Endothelial cell of umbilical vein (primary cell): ENCODE data around the gene ARHGAP15. TPM values are rescaled to one million over a fixed set of nuclear protein-coding genes. Genes with fewer than 3 reads are reported as not detected.

ENCODE experiments used
- BruUV-seq: library from RNA; stranded (reverse); fragments of 400-500 nt; replicated peaks from 2 replicates; lab custom pipeline; 2021; lab: Mats Ljungman, UMichigan
- CTCF ChIA-PET: fragments of 300-600, 350-600 bp; sonication (Branson Sonifier 250); formaldehyde crosslinking; loops from one replicate; lab custom pipeline; 2021; ENCODE audit warnings: antibody characterized with exemption, inconsistent platforms; lab: Charles Lee
- POLR2A ChIA-PET: fragments of 300-600, 350-600 bp; sonication (Branson Sonifier 250); formaldehyde crosslinking; loops from one replicate; lab custom pipeline; 2021; ENCODE audit warnings: antibody characterized with exemption, inconsistent platforms; lab: Charles Lee
- DNase-seq: peaks from one replicate; pipeline ENCODE4 v3.0.0-alpha.2; 2011; ENCODE audit warnings: low read depth, low spot score
- FAIRE-seq: peaks from 2 replicates; lab custom pipeline; 2011; peaks lifted over from hg19 to GRCh38; lab: Jason Lieb, UNC
- H2AFZ ChIP-seq: 2 replicates; pipeline ENCODE4 v1.6.0; 2012; ENCODE audit warnings: low read depth, low read length, control low read depth, inconsistent platforms
- H3K27ac ChIP-seq: 2 replicates; pipeline ENCODE4 v1.5.1; 2011; ENCODE audit warnings: low read depth, mild to moderate bottlenecking, control low read depth, low read length, moderate library complexity; ENCODE audit not compliant: insufficient read depth
- H3K27me3 ChIP-seq, 2 experiments: 2 replicates each; pipeline versions ENCODE4 v1.6.0 to v1.6.1; 2011; ENCODE audit warnings: low read length in 2 of 2, mixed read lengths in 1 of 2; ENCODE audit not compliant: control insufficient read depth in 2 of 2, insufficient read depth in 2 of 2
- H3K36me3 ChIP-seq, 2 experiments: 2 replicates in 1 of 2; 3 replicates in 1 of 2; pipeline ENCODE4 v1.5.1; 2011; ENCODE audit warnings: low read length in 2 of 2, mild to moderate bottlenecking in 1 of 2, moderate library complexity in 1 of 2; ENCODE audit not compliant: control insufficient read depth in 2 of 2, insufficient read depth in 2 of 2; ENCODE audit errors: extremely low read depth in 1 of 2
- H3K4me1 ChIP-seq: 3 replicates; pipeline ENCODE4 v1.5.1; 2011; ENCODE audit warnings: mild to moderate bottlenecking, low read length; ENCODE audit not compliant: control insufficient read depth, insufficient read depth; ENCODE audit errors: extremely low read depth
- H3K4me2 ChIP-seq: 2 replicates; pipeline ENCODE4 v1.6.1; 2011; ENCODE audit warnings: low read length, control low read depth, mixed read lengths; ENCODE audit not compliant: insufficient read depth
- H3K4me3 ChIP-seq, 3 experiments: fragments of 200-600 bp in 1 of 3; sonication (generic), shearing (Covaris generic) in 1 of 3; replicated peaks in 1 of 3; 2 replicates each; pipeline ENCODE4 v1.5.1; 2011 to 2016; ENCODE audit warnings: control low read depth in 3 of 3, low read length in 3 of 3, mild to moderate bottlenecking in 2 of 3, inconsistent platforms in 1 of 3, low read depth in 1 of 3, moderate library complexity in 1 of 3; ENCODE audit not compliant: insufficient read depth in 1 of 3
- H3K79me2 ChIP-seq: 2 replicates; pipeline ENCODE4 v1.6.0; 2012; ENCODE audit warnings: low read length, inconsistent platforms; ENCODE audit not compliant: control insufficient read depth, insufficient read depth
- H3K9ac ChIP-seq: replicated peaks from 2 replicates; pipeline ENCODE3; 2011; ENCODE audit warnings: low read length, control low read depth; ENCODE audit not compliant: insufficient read depth; ENCODE audit errors: extremely low read depth
- H3K9me1 ChIP-seq: replicated peaks from 3 replicates; pipeline ENCODE4 v1.6.0; 2011; ENCODE audit warnings: mild to moderate bottlenecking, low read length; ENCODE audit not compliant: control insufficient read depth, insufficient read depth; ENCODE audit errors: extremely low read depth
- H3K9me3 ChIP-seq: replicated peaks from 2 replicates; pipeline ENCODE4 v1.5.1; 2012; ENCODE audit warnings: low read length, inconsistent platforms; ENCODE audit not compliant: control insufficient read depth, insufficient read depth
- H4K20me1 ChIP-seq: replicated peaks from 2 replicates; pipeline ENCODE3; 2011; ENCODE audit warnings: mild to moderate bottlenecking, low read length; ENCODE audit not compliant: control insufficient read depth, insufficient read depth; ENCODE audit errors: extremely low read depth
- EZH2 ChIP-seq: IDR thresholded peaks from 2 replicates; pipeline ENCODE4 v1.6.1; 2012; ENCODE audit warnings: borderline replicate concordance, low read depth, mild to moderate bottlenecking, moderate library complexity, low read length, inconsistent platforms; ENCODE audit not compliant: severe bottlenecking
- FOS ChIP-seq: IDR thresholded peaks from 2 replicates; pipeline ENCODE4 v1.6.1; 2011; ENCODE audit warnings: mild to moderate bottlenecking, low read length, moderate library complexity, borderline replicate concordance; ENCODE audit not compliant: insufficient read depth
- GATA2 ChIP-seq: IDR thresholded peaks from 2 replicates; pipeline ENCODE4 v1.7.0; 2011; ENCODE audit warnings: low read depth, mild to moderate bottlenecking, moderate library complexity, mixed read lengths, low read length; ENCODE audit not compliant: insufficient read length, insufficient read depth
- JUN ChIP-seq: IDR thresholded peaks from 2 replicates; pipeline ENCODE4 v1.6.1; 2011; ENCODE audit warnings: borderline replicate concordance, low read depth; ENCODE audit not compliant: insufficient read length, insufficient read depth
- MYC ChIP-seq: IDR thresholded peaks from one replicate; pipeline ENCODE4 v1.6.1; 2011; ENCODE audit warnings: mild to moderate bottlenecking, low read depth, low read length
- POLR2A ChIP-seq: IDR thresholded peaks from 2 replicates; pipeline ENCODE4 v1.6.1; 2012; ENCODE audit warnings: low read depth, mild to moderate bottlenecking, control low read depth, low read length
- POLR2AphosphoS5 ChIP-seq: IDR thresholded peaks from 2 replicates; pipeline ENCODE4 v1.6.1; 2012; ENCODE audit warnings: low read depth, mild to moderate bottlenecking, control low read depth, low read length, moderate library complexity; ENCODE audit not compliant: insufficient read depth
- dilution Hi-C: fragments of 300-500 bp; cut with MboI; formaldehyde crosslinking; loops from one replicate; pipeline ENCODE4 v1.15.0; 2019; ENCODE audit warnings: low sequenced_read_pairs; ENCODE audit not compliant: extremely low pct_ligation_motif_present
- intact Hi-C: fragments of 100-400 bp; cut with micrococcal nuclease; formaldehyde crosslinking; loops from one replicate; pipeline ENCODE4 v1.10.0; 2022
- polyA plus RNA-seq, 4 experiments: library from polyadenylated mRNA; depleted of rRNA in 3 of 4; stranded (reverse) in 3 of 4; unstranded in 1 of 4; fragments of >200 nt; gene quantifications; 2 replicates each; pipeline versions ENCODE4 v1.2.1 to v1.2.3, GENCODE V29; 2011 to 2012; ENCODE audit warnings: missing spikeins in 1 of 4
- total RNA-seq: library from RNA; stranded (reverse); gene quantifications from 2 replicates; pipeline ENCODE4 v1.2.3, GENCODE V29; 2021
- TF ChIP-seq, protein P1 (sequence below), 2 donors: IDR thresholded peaks; 1 replicate in 1 of 2; 2 replicates in 1 of 2; pipeline ENCODE4 v1.5.1; 2011; ENCODE audit warnings: low read length in 2 of 2, mild to moderate bottlenecking in 2 of 2, moderate library complexity in 2 of 2, control low read depth in 1 of 2, inconsistent platforms in 1 of 2, low read depth in 1 of 2; ENCODE audit not compliant: insufficient read depth in 1 of 2; ENCODE audit errors: extremely low read depth in 1 of 2
- TF ChIP-seq, protein P2 (sequence below): IDR thresholded peaks from 2 replicates; pipeline ENCODE4 v1.6.1; 2011; ENCODE audit not compliant: insufficient read depth, insufficient read length

Gene ARHGAP15
- total and polyA plus RNA-seq, 2 donors (not counting 3 experiments of a cell fraction or from before 2014, with no cell fraction given), result not detected

DNA sequence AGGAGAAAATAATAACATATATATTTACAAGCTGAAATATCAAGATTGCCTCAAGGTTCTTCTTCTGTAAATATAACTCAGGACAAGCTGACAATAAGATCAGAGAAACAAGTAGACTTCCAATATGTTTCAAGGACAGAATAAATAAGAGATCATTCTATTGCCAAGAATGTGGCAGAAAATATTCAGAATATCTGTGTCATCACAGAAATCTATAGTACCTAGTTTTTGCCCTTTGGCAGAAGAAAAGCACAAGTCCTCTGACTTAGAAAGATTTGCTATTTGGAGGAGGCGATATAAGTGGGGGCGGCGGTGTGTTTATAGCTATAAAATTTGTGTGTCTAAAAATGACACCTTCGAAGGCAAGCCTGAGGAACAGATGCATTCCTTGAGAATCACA, 34.3 kb downstream of the ARHGAP15 start:
- H3K27me3 ChIP-seq, result peaks cover 6% of the 10 kb centered on the region in 2 experiments
- intact Hi-C loops, result loop anchor here (2.0 kb wide), 1 partner anchor 59 kb away; no protein-coding TSS in a partner anchor
- H2AFZ ChIP-seq, result no peak overlapping the region
- CTCF ChIA-PET, result interaction anchor here (1.0 to 4.7 kb wide), 3 partner anchors 10 to 95 kb away, joined by 4 to 30 read pairs (median 5); no protein-coding TSS in a partner anchor
- no peaks in the 10 kb centered on the region for H3K9me3 ChIP-seq
- H4K20me1 ChIP-seq, result no peaks in the 10 kb centered on the region
- H3K36me3 ChIP-seq, result no peaks in the 10 kb centered on the region
- no peak overlapping the region for H3K27ac ChIP-seq
- TF ChIP-seq POLR2AphosphoS5 (no peak), POLR2A (no peak), JUN (no peak), EZH2 (no peak), FOS (no peak)
- TF ChIP-seq, protein P1, sequence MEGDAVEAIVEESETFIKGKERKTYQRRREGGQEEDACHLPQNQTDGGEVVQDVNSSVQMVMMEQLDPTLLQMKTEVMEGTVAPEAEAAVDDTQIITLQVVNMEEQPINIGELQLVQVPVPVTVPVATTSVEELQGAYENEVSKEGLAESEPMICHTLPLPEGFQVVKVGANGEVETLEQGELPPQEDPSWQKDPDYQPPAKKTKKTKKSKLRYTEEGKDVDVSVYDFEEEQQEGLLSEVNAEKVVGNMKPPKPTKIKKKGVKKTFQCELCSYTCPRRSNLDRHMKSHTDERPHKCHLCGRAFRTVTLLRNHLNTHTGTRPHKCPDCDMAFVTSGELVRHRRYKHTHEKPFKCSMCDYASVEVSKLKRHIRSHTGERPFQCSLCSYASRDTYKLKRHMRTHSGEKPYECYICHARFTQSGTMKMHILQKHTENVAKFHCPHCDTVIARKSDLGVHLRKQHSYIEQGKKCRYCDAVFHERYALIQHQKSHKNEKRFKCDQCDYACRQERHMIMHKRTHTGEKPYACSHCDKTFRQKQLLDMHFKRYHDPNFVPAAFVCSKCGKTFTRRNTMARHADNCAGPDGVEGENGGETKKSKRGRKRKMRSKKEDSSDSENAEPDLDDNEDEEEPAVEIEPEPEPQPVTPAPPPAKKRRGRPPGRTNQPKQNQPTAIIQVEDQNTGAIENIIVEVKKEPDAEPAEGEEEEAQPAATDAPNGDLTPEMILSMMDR (IDR thresholded peaks at IDR 0.05; ENCODE audit: extremely low read depth in 1 of 2, insufficient read depth in 1 of 2, low read depth in 1 of 2, low read length in 2 of 2), result no peak
- no peak for FAIRE-seq
- H3K9ac ChIP-seq, result no peak overlapping the region
- POLR2A ChIA-PET, result no interaction called here
- no peaks in the 10 kb centered on the region for H3K79me2 ChIP-seq
- no peak overlapping the region for H3K4me3 ChIP-seq
- no peaks in the 10 kb centered on the region for H3K9me1 ChIP-seq
- dilution Hi-C loops, result no loop called here
- no TSS peak for BruUV-seq
- H3K4me1 ChIP-seq, result no peaks in the 10 kb centered on the region
- DNase-seq, result no peak
- H3K4me2 ChIP-seq, result no peak overlapping the region

DNA sequence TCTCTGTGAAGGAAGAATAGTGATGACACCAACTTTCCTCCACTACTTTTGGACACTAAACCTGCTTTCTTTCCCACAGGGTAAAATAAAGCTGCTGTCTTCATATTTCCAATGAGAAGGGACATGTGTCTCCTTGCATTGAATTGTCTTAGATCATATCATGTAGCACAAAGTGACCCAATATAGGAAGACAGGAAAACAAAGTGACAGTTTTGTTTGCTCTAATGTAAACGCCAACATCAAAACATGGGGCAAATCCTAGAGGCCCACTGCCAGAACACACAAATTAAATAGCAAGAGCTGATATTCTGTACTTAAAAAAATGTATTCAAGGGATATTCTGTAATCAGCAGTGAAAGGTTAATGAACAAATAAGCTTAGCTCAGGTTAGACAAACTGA, 36.1 kb downstream of the ARHGAP15 start:
- intact Hi-C loops, result no loop called here
- TF ChIP-seq POLR2AphosphoS5, result no peak
- TF ChIP-seq, protein P2, sequence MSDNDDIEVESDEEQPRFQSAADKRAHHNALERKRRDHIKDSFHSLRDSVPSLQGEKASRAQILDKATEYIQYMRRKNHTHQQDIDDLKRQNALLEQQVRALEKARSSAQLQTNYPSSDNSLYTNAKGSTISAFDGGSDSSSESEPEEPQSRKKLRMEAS, result no peak
- TF ChIP-seq FOS, result no peak
- no peak for TF ChIP-seq GATA2
- no peak for TF ChIP-seq POLR2A
- TF ChIP-seq MYC, result no peak
- no peak for TF ChIP-seq JUN
- no peak for TF ChIP-seq EZH2
- TF ChIP-seq, protein P1 (IDR thresholded peaks at IDR 0.05; ENCODE audit: extremely low read depth in 1 of 2, insufficient read depth in 1 of 2, low read depth in 1 of 2, low read length in 2 of 2), result no peak
- no peak for FAIRE-seq
- H3K27ac ChIP-seq, result no peak overlapping the region
- H2AFZ ChIP-seq, result no peak overlapping the region
- no peaks in the 10 kb centered on the region for H3K79me2 ChIP-seq
- H3K9me3 ChIP-seq, result no peaks in the 10 kb centered on the region
- H3K9ac ChIP-seq, result no peak overlapping the region
- DNase-seq, result no peak
- ChIA-PET POLR2A (no interaction called here), CTCF (no interaction called here)
- dilution Hi-C loops, result no loop called here
- H3K36me3 ChIP-seq, result no peaks in the 10 kb centered on the region
- BruUV-seq, result no TSS peak
- H3K4me2 ChIP-seq, result no peak overlapping the region
- peaks cover 2 to 6% of the 10 kb centered on the region in 2 experiments for H3K27me3 ChIP-seq
- H3K4me3 ChIP-seq, result no peak overlapping the region
- no peaks in the 10 kb centered on the region for H3K9me1 ChIP-seq
- no peaks in the 10 kb centered on the region for H3K4me1 ChIP-seq
- H4K20me1 ChIP-seq, result no peaks in the 10 kb centered on the region
